Spinal cord (tissue), 10 donors: ENCODE data around the gene FRMD4A. TPM values are rescaled to one million over a fixed set of nuclear protein-coding genes. Genes with fewer than 3 reads are reported as not detected.

Experiments used
- DNase-seq, 6 donors: peaks; one replicate each; pipeline versions ENCODE4 v3.0.0 to v3.0.0-alpha.2; 2013 to 2015; ENCODE audit warnings: low spot score in 6 of 6, low read depth in 4 of 6
- H3K27ac ChIP-seq: one replicate; pipeline ENCODE4 v1.5.1; 2013; ENCODE audit warnings: low read depth, low read length, control low read depth
- H3K27me3 ChIP-seq: one replicate; pipeline ENCODE4 v1.6.1; 2013; ENCODE audit warnings: low read length; ENCODE audit not compliant: control insufficient read depth, insufficient read depth
- H3K36me3 ChIP-seq: one replicate; pipeline ENCODE4 v1.6.1; 2013; ENCODE audit warnings: low read length; ENCODE audit not compliant: control insufficient read depth, insufficient read depth
- H3K4me1 ChIP-seq: one replicate; pipeline ENCODE4 v1.6.1; 2013; ENCODE audit warnings: low read length; ENCODE audit not compliant: control insufficient read depth, insufficient read depth
- H3K4me3 ChIP-seq: one replicate; pipeline ENCODE4 v1.5.1; 2013; ENCODE audit warnings: low read depth, low read length, control low read depth
- H3K9me3 ChIP-seq: one replicate; pipeline ENCODE4 v1.6.1; 2013; ENCODE audit warnings: low read length; ENCODE audit not compliant: control insufficient read depth, insufficient read depth
- WGBS: methylation state at CpG from one replicate; pipeline ENCODE4 v1.1.5; 2013; ENCODE audit warnings: missing lambda C conversion rate; ENCODE audit not compliant: insufficient coverage; 5-methylcytosine and 5-hydroxymethylcytosine counted together
- polyA plus RNA-seq, 2 donors: library from polyadenylated mRNA; unstranded; fragments of 120-200 nt; gene quantifications; one replicate each; pipeline ENCODE4 v1.2.1, GENCODE V29; 2013; ENCODE audit not compliant: insufficient read length in 2 of 2
- total RNA-seq, 2 donors: library from RNA; depleted of rRNA in 1 of 2; stranded (reverse); fragments of 120-200 nt in 1 of 2; fragments of >200 nt in 1 of 2; gene quantifications; one replicate each; pipeline versions ENCODE4 v1.2.3 to v1.2.4, GENCODE V29; 2013 to 2014
- donor health status: healthy.

The FRMD4A gene
- total and polyA plus RNA-seq, 4 donors: 75.4 to 97.8 (median 91.8) TPM

- no CpG with 5 or more reads among the region's 1 CpG for WGBS
- Histone ChIP-seq H3K4me3 (no peak overlapping the region), H3K27ac (no peak overlapping the region), H3K36me3 (peaks cover 5% of the 10 kb centered on the region), H3K4me1 (no peaks in the 10 kb centered on the region), H3K27me3 (no peaks in the 10 kb centered on the region), H3K9me3 (no peaks in the 10 kb centered on the region)
- DNase-seq: no peak
Measured at GRCh38 chr10:13624630-13625029, 706.1 kb downstream of the FRMD4A start.

GRCh38 chr10:13621931-13622330, 708.8 kb downstream of the FRMD4A start:
- Histone ChIP-seq H3K27me3 (no peaks in the 10 kb centered on the region), H3K9me3 (no peaks in the 10 kb centered on the region), H3K4me1 (no peaks in the 10 kb centered on the region), H3K27ac (no peak overlapping the region), H3K36me3 (peaks cover 12% of the 10 kb centered on the region), H3K4me3 (no peak overlapping the region)
- DNase-seq: peak in 1 of 6 donors; percentile 60
- WGBS: no CpG with 5 or more reads among the region's 2 CpGs

- WGBS: no CpG with 5 or more reads among the region's 4 CpGs
- H3K4me3 ChIP-seq: no peak overlapping the region
- DNase-seq: peak in 1 of 6 donors; percentile 43
- peaks cover 5% of the 10 kb centered on the region for H3K4me1 ChIP-seq
- H3K27ac ChIP-seq: no peak overlapping the region
- H3K9me3 ChIP-seq: no peaks in the 10 kb centered on the region
- no peaks in the 10 kb centered on the region for H3K27me3 ChIP-seq
- peaks cover 14% of the 10 kb centered on the region for H3K36me3 ChIP-seq
Measured at GRCh38 chr10:13617116-13617515, 713.6 kb downstream of the FRMD4A start.

GRCh38 chr10:13615650-13616300, 714.9 kb downstream of the FRMD4A start:
- no peaks in the 10 kb centered on the region for H3K9me3 ChIP-seq
- peaks cover 16% of the 10 kb centered on the region for H3K36me3 ChIP-seq
- H3K27ac ChIP-seq: peak overlapping the region; percentile 34
- H3K4me3 ChIP-seq: no peak overlapping the region
- H3K4me1 ChIP-seq: peaks cover 5% of the 10 kb centered on the region
- peak in 1 of 6 donors; percentile 24 for DNase-seq
- WGBS: 67% methylated on average over 1 of the region's 7 CpGs
- H3K27me3 ChIP-seq: no peaks in the 10 kb centered on the region

- Histone ChIP-seq H3K27ac (no peak overlapping the region), H3K36me3 (peaks cover 16% of the 10 kb centered on the region), H3K27me3 (no peaks in the 10 kb centered on the region), H3K4me3 (no peak overlapping the region), H3K4me1 (peaks cover 5% of the 10 kb centered on the region), H3K9me3 (no peaks in the 10 kb centered on the region)
- 67% methylated on average over 5 of the region's 8 CpGs for WGBS
- DNase-seq: peak in 2 of 6 donors; percentile 13 to 31
Measured at GRCh38 chr10:13614530-13615332, 716.0 kb downstream of the FRMD4A start.

- no CpG with 5 or more reads among the region's 5 CpGs for WGBS
- peaks cover 12% of the 10 kb centered on the region for H3K36me3 ChIP-seq
- DNase-seq: peak in 4 of 6 donors; percentile 41 to 93 (median 71)
Measured at GRCh38 chr10:13613519-13613918, 717.2 kb downstream of the FRMD4A start.

GRCh38 chr10:13612654-13613373, 717.9 kb downstream of the FRMD4A start:
- peaks cover 5% of the 10 kb centered on the region for H3K4me1 ChIP-seq
- no peaks in the 10 kb centered on the region for H3K9me3 ChIP-seq
- peaks cover 12% of the 10 kb centered on the region for H3K36me3 ChIP-seq
- no peak overlapping the region for H3K4me3 ChIP-seq
- no peaks in the 10 kb centered on the region for H3K27me3 ChIP-seq
- DNase-seq: no peak
- no peak overlapping the region for H3K27ac ChIP-seq
- 100% methylated on average over 1 of the region's 3 CpGs for WGBS

More at GRCh38 chr10:13613519-13613918, 717.2 kb downstream of the FRMD4A start:
- Histone ChIP-seq H3K4me1 (peaks cover 5% of the 10 kb centered on the region), H3K27me3 (no peaks in the 10 kb centered on the region), H3K4me3 (no peak overlapping the region), H3K27ac (no peak overlapping the region), H3K9me3 (no peaks in the 10 kb centered on the region)

- no peak overlapping the region for H3K27ac ChIP-seq
- peaks cover 20% of the 10 kb centered on the region for H3K36me3 ChIP-seq
Measured at GRCh38 chr10:13608246-13608853, 722.4 kb downstream of the FRMD4A start.

GRCh38 chr10:13604357-13605040, 726.2 kb downstream of the FRMD4A start:
- no peaks in the 10 kb centered on the region for H3K9me3 ChIP-seq
- no peaks in the 10 kb centered on the region for H3K4me1 ChIP-seq
- H3K27ac ChIP-seq: no peak overlapping the region
- no peak for DNase-seq
- no peaks in the 10 kb centered on the region for H3K27me3 ChIP-seq
- H3K36me3 ChIP-seq: peaks cover 19% of the 10 kb centered on the region
- H3K4me3 ChIP-seq: no peak overlapping the region
- no CpG with 5 or more reads among the region's 2 CpGs for WGBS

More at GRCh38 chr10:13608246-13608853, 722.4 kb downstream of the FRMD4A start:
- no peak for DNase-seq
- Histone ChIP-seq H3K4me3 (no peak overlapping the region), H3K27me3 (no peaks in the 10 kb centered on the region), H3K9me3 (no peaks in the 10 kb centered on the region), H3K4me1 (no peaks in the 10 kb centered on the region)
- 74% methylated on average over 7 of the region's 8 CpGs for WGBS
